Measurements from ENCODE around the gene SALL4.
"Not testable (repeated sequence)": the region's sequence is repeated elsewhere in the genome, so short reads cannot be mapped to it uniquely, and the experiment has no call there.

Gene SALL4

GRCh38 chr20:51802170-51802751, at the start of gene SALL4:
TSS of gene SALL4 (minus strand) at chr20:51802521. CDS start at chr20:51802408, 113 bp downstream.
- no peak for DNase-seq

GRCh38 chr20:51848346-51848745, 46.0 kb upstream of the SALL4 start:
- no peak for DNase-seq

GRCh38 chr20:51840865-51841264, 38.5 kb upstream of the SALL4 start:
- peak in 1 of 14 donors; percentile 56 for DNase-seq

GRCh38 chr20:51837876-51838420, 35.6 kb upstream of the SALL4 start:
- DNase-seq, result no peak

GRCh38 chr20:51837436-51837835, 35.1 kb upstream of the SALL4 start:
- DNase-seq, result no peak

GRCh38 chr20:51833326-51833725, 31.0 kb upstream of the SALL4 start:
- no peak for DNase-seq

- no peak for DNase-seq
Observed at GRCh38 chr20:51832276-51832675, 30.0 kb upstream of the SALL4 start.

- DNase-seq, result no peak
Observed at GRCh38 chr20:51831866-51832265, 29.5 kb upstream of the SALL4 start.

- DNase-seq, result no peak
Observed at GRCh38 chr20:51830538-51830937, 28.2 kb upstream of the SALL4 start.

GRCh38 chr20:51828762-51829161, 26.4 kb upstream of the SALL4 start:
- no peak for DNase-seq

GRCh38 chr20:51826372-51826771, 24.1 kb upstream of the SALL4 start:
- DNase-seq, result no peak

- DNase-seq, result no peak
Observed at GRCh38 chr20:51818479-51819008, 16.2 kb upstream of the SALL4 start.

- DNase-seq, result not testable (repeated sequence)
Observed at GRCh38 chr20:51816856-51817255, 14.5 kb upstream of the SALL4 start.

- no peak for DNase-seq
Observed at GRCh38 chr20:51815383-51816076, 13.2 kb upstream of the SALL4 start.

- no peak for DNase-seq
Observed at GRCh38 chr20:51812861-51813260, 10.5 kb upstream of the SALL4 start.

- DNase-seq, result no peak
Observed at GRCh38 chr20:51811514-51812128, 9.3 kb upstream of the SALL4 start.

GRCh38 chr20:51811042-51811355, 8.7 kb upstream of the SALL4 start:
- DNase-seq, result no peak

GRCh38 chr20:51810155-51811041, 8.1 kb upstream of the SALL4 start:
- DNase-seq, result no peak

GRCh38 chr20:51807720-51808250, 5.5 kb upstream of the SALL4 start:
- DNase-seq, result no peak

GRCh38 chr20:51804754-51805153, 2.4 kb upstream of the SALL4 start:
- no peak for DNase-seq

GRCh38 chr20:51803148-51803854, 980 bp upstream of the SALL4 start:
- DNase-seq, result no peak

GRCh38 chr20:51801823-51802123, 548 bp downstream of the SALL4 start:
- DNase-seq, result no peak
